HPDE6-E6E7 (cell line): ENCODE measurements around the gene ALKBH1.
A peak's percentile ranks its signal among the peaks of the same experiment; 100 is the strongest.
"Not testable (repeated sequence)": the region's sequence is repeated elsewhere in the genome, so short reads cannot be mapped to it uniquely, and the experiment has no call there.

Experiments
- DNase-seq: peaks from one replicate; pipeline ENCODE4 v3.0.0; 2011; ENCODE audit warnings: missing footprints; ENCODE audit errors: extremely low spot score

Gene ALKBH1, protein sequence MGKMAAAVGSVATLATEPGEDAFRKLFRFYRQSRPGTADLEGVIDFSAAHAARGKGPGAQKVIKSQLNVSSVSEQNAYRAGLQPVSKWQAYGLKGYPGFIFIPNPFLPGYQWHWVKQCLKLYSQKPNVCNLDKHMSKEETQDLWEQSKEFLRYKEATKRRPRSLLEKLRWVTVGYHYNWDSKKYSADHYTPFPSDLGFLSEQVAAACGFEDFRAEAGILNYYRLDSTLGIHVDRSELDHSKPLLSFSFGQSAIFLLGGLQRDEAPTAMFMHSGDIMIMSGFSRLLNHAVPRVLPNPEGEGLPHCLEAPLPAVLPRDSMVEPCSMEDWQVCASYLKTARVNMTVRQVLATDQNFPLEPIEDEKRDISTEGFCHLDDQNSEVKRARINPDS

DNA sequence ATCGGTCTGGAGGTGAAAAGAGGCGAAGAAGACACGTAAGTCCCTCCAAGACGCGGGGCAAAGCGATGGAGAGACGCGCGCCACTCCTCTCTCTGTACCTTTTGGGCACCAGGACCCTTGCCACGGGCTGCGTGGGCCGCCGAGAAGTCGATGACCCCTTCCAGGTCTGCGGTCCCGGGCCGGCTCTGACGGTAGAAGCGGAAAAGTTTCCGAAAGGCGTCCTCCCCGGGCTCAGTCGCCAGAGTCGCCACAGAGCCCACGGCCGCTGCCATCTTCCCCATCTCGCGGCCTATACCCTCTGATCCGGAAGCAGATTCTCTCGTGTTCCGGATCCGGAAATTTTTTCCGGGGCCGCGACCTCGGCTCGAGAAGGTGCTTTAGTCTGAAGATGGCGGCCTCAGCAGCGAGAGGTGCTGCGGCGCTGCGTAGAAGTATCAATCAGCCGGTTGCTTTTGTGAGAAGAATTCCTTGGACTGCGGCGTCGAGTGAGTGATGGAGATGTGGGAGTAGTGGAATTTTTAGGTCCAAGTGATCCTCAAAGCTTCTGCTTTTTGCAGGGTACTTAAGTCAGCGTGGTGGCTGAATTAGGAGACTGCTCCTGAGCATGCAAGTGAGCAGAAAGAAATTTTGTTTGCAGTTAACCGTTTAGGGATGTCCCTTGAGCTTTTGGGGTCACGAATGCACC, at the start of gene ALKBH1, which contains the start of gene SLIRP:
TSS of gene ALKBH1 (minus strand) at position 300 of the 685 bp plus-strand sequence. CDS start at position 281, 19 bp downstream.
TSS of gene SLIRP (plus strand) at position 380 of the 685 bp plus-strand sequence. CDS start at position 389, 9 bp downstream.
- DNase-seq = peak; percentile 80

DNA sequence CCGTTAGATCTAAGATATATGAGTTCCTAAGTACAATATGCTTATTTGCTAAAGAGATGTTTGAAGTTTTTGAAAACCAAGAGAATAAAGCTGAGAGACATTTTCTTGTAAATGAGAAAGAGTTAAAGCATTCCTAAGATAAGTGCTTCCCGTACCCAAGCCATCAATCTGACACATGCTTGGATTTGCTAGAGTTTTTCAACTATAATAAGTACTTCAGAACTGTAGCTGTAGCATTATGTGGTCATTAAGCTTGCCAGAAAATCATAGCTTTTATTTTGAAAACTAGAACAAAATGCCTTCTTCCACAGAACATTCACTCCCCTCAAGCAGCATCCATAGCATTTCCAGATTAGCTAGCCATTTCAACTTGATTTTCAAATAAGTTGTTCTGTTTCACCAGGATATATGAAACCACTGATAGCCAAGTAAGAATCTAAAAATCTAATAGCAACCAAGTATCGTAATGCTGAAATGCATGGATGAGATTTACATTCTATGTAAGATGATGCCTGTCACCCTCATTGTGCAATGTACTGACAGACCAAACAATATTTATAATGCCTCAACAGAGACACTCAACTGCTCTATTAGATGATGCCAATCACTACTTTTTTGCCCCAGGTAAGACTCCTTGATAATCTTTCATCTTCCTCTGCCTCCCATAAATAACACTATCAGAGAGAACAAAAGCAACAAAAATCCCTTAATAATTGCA, 45.1 kb upstream of the ALKBH1 start:
- DNase-seq = no peak

DNA sequence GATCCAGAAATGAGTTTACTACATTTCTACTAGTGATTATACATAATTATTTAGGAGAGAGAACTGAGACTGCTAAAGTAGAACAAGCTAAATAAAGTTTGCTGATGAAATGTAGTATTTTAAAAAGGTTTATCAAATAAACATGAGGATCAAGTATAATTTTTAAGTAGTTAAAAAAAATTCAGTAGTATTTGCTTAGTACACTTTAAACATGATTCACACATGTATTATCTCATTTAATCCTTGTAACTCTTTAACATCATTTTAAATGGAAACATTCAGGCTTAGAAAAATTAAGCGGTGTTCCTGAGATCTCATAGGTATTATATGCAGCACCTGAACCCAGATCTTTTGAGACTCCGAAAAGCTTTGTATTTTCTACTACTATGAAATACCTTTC, 44.4 kb upstream of the ALKBH1 start:
- DNase-seq = no peak

DNA sequence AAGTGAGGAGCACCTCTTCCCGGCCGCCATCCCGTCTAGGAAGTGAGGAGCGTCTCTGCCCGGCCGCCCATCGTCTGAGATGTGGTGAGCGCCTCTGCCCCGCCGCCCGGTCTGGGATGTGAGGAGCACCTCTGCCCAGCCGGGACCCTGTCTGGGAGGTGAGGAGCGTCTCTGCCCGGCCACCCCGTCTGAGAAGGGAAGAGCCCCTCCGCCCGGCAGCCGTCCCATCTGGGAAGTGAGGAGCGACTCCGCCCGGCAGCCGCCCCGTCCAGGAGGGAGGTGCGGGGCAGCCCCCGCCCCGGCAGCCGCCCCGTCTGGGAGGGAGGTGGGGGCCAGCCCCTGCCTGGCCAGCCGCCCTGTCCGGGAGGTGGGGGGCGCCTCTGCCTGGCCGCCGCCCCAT, 39.6 kb upstream of the ALKBH1 start:
- not testable (repeated sequence) for DNase-seq

DNA sequence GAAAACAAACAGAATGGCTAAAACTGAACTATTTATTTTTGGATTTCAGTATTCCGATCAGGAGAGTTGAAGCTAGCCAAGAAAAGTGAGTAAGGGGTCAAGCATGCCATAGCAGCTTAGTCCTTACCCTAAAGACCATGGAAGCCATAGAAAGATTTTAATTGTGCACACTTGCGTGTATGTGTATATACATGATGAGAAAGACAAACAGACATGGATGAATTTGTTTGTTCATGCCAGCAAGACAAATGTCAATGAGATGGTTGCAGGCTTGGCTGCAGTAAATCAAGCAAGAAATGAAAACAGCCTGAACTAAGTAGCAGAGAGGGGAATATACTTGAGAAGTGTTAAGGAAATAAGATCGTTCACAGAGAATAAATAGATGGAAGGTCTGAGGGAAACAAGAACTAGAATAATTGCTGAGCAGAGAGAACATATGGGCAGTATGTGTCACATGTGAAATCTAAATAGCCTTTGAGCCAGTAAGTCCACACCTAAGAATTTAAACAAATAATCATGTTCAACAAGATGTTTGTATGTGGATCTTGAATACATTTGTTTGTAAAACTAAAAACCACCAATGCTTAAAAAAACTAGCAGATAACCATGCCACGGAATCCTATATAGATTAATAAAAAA, 38.4 kb upstream of the ALKBH1 start:
- DNase-seq = no peak

DNA sequence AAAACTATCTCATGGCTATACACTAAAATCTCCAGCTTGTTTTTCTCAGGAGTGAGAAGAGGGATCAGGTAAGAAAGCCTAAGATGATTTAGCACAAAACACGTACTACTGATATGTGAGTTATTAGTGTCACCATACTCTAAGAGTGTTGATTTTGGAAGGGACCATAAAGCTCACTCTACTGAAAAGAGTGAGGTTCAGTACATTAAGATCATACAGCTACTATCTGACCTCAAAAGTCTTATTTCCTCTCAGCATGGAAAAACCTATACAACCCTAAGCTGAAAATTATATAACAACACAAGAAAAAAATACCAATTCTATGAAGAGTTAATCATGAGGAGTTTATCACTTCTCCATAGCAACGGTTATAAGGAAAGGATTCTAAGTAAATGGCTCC, 33.6 kb upstream of the ALKBH1 start:
- DNase-seq = no peak

DNA sequence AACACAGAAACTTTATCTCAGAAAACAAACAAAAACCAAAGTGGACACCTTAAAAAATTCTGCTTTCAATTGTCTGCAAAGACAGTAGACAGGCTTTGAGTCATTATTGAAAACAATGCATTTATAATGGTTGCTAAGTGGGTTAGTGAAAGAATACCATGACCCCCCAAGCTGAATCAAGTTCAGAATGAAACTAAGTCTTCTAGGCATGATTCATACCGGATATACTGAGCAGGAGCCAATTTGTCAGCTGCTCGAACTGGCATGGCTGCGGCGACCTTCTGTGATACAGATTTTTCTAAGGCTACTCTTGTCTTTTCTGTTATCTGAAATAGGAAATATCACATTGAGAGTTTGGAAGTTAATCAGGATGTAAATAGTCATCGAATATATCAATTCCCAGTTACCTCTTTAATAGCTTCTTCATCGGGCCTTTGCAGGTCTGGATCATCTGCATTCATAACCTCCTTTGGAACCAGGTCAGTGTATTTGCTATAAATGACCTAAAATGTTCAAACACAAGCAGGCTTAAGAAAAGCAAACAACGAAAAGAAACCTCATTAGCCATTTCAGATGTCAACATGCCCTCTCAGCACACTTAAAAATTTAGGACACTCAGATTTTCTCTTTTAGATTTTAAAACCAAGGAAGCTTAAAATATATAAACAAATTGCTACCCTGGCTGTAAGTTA, 30.9 kb upstream of the ALKBH1 start:
- DNase-seq = peak; percentile 11

DNA sequence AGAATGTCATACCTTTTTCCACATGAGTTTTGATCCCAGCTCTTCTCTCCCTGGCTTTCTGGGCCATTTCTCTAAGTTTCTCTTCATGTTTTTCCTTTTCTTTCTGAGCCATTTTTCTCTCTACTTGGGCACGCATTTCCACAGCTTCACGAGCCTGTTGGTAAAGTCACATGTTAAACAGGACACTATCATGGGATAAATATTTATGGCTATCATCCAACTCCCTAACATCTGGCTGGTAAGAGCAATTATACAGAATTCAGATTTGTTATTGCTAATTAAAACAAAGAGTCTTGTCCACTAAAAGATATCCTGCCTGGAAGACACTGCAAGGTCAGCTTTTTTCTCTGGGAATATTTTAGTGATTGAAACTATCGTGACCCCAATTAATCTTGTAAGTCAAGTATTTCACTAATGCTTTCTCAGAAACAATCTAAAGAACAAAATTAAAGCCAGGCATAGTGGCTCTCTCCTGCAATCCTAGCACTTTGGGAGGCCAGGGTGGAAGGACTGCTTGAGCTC, 23.2 kb upstream of the ALKBH1 start:
- DNase-seq = no peak

DNA sequence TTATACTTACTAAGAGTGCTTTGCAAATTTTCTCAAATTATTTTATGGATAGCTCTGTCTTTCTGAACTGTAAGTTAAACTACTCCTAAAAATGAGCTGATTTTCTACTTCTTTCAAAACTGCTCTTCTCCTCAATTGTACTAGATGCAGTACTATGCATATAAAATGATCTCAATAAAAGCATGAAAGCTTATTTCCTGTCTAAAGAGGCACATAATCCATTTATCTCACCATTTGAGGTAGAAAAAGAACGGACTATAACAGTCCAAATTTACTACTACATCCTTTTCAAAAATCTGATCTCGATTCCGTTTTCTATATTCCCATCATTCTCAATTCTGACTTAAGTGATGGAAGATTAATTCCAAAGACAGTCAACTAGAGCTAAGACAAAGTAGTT, 14.5 kb upstream of the ALKBH1 start:
- DNase-seq = no peak

DNA sequence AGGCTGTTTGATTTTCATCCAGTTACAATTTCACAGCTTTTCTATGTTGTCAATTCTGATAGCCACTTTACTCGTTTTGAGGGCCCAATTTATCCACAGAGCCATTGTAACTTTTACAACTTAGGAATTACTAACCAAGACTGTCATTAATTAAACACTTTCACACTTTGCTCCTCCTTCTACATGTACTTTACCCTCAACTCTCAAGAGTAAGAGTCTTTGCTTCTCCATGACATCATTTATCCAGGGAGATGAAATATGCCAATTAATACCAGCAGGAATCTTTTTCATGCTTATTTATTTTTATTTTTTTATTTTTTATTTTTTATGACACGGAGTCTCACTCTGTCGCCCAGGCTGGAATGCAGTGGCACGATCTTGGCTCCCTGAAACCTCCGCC, 13.6 kb upstream of the ALKBH1 start:
- DNase-seq = no peak

DNA sequence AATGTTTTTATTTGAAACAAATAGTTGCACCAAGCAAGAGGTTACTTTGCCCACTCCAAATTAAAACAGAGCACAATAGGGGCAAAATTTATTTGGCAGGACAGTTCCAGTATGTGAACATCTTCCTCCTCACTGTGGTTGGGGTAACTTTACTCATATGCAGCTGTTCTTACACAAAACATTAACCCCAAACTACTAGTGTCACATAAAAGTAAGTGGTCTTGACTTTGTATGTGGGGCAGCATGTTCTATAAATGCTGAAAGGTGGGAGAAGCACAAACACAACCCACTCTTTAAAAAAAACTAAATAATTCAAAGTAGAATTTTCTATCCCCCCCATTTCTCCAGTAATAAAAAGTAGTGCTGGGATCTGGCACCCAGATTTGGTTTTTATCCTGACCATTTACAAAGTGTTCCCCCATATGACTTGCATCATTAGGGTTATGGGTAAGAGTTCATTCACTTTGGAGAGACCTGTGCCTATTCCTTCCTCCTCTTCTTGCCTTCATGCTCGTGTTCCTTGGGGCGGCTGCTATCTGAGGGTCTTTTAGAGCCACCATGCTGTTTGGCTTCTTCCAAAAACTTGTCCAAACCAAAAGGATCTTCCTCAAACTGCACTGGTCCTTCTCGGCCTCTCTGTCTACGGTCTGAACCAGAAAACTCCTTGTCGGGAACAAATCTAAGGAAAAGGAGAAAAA, 9.9 kb upstream of the ALKBH1 start:
- no peak for DNase-seq

DNA sequence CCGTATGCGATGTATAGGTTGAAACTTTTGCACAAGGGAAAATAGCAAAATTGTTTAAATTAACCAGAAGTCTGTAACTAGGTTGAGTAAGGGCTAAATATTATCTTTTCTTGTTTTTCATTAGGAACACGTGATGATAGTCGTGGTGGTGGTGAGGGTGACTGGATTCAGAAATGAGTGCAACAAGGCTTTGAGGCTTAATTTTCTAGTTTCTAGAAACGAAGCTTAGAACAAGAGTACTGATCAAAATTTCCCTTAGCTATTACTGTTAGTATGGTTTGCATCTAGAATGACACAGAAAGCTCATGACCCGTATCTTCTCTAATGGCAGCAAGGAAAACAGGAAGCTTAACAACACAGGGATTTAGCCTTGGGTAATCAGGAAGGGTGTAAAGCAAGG, 7.1 kb upstream of the ALKBH1 start:
- no peak for DNase-seq

DNA sequence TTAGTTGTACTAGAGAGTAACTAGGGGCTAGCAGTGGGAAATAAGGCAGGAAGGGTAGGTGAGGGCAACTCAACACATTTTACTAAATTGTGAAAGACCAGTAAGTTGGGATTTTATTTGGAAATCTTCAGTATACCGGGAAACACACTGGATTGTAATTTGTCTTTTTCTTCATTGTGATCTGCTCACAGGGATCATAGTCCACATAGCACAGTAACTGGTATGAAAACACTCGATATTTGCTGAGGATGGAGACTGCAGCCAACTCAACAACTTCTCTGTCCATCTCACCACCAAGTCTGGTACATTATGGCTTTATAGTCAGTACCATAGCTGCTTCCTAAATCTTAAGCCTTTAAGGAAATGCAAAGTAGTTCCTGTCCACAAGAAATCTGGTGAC, 2.5 kb upstream of the ALKBH1 start:
- no peak for DNase-seq

DNA sequence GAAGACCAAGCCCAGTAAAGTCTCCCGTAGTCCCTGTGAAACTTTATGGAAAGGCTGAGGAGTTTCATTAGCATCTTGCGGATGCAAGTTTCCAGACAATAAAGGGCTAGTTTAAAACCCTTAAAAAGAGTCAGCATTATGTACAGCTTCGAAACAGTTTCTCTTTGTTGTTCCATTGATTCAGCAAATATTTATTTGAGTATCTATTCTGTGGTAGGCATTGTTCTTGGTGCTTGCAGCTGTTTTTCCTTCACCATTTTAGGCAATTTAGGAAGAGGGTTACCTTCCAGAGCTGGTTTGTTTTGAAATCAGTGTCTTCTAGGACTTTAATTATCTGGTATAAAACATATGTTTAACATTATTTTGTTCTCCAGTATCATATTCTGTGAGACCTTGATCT, 1.6 kb upstream of the ALKBH1 start:
- no peak for DNase-seq

DNA sequence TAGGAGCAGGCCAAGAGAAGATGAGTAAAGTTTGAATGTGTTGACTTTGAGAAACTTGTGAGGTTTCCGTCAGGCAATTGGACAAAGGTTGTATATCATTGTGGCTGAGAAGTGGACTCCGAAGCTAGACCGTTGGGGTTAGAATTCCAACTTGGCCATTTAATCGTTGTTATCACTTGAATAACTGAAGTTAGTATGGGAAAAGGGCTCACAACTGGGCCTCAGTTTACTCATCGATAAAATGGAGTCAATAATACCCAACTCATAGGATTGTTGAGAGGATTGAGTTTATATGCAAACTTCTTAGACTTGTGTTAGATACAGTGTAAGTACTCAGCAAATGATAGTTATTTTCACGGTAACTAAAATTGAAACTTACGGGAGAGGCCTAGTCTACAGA, 926 bp upstream of the ALKBH1 start:
- DNase-seq = no peak

DNA sequence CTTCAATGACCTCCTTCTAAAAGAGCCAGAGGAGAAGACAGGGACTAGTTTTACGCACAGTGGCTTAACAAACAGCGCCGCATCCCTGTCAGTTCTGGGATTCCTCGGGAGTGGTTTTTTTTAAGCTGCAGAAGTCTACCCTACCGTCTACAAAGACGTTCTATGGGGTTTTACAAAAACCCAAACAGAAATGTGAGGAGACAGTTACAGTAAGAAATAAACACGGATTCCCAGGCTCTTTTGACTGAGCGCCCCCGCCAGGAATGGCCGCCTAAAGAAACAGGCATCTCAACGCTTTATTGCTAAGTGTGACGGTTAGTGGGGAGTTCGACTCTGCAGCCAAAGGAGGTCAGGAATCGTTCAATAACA, 484 bp downstream of the ALKBH1 start:
- DNase-seq = peak; percentile 39

DNA sequence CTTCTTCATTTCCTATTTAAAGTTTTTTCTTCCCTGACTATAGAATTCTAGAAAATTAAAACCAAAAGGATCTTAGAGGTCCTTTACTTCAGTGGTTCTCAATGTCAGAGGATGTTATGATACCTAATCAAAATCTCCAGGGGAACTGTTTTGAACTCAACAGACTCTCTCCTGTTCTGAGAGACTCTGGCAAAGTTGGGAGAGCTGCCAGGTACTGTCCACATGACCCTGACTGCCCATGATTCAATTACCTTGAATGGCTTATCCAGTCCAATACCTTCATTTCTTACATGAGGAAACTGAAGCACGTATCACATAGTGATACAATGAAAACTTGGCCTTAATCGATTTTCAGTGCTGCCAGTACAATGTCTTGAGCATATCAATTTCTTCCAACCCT, 16.6 kb downstream of the ALKBH1 start:
- no peak for DNase-seq

DNA sequence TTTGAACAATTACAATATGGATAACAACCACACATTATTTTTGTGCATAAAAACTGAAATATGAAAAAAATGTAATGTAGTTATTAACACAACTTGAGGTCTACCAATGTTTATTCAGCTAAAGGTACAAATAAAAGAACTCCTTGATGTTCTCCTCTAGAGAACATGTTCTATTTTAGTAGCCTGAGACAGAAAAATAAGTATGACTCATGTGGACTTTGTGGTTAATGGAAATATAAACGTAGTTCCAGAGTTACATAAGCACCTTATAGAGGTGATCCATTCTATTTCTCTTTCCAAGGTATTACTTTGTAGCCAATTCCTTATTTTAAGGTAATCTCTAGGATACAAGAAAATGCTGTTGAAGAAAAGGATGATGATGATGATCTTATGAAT, 25.7 kb downstream of the ALKBH1 start:
- DNase-seq = peak; percentile 12

DNA sequence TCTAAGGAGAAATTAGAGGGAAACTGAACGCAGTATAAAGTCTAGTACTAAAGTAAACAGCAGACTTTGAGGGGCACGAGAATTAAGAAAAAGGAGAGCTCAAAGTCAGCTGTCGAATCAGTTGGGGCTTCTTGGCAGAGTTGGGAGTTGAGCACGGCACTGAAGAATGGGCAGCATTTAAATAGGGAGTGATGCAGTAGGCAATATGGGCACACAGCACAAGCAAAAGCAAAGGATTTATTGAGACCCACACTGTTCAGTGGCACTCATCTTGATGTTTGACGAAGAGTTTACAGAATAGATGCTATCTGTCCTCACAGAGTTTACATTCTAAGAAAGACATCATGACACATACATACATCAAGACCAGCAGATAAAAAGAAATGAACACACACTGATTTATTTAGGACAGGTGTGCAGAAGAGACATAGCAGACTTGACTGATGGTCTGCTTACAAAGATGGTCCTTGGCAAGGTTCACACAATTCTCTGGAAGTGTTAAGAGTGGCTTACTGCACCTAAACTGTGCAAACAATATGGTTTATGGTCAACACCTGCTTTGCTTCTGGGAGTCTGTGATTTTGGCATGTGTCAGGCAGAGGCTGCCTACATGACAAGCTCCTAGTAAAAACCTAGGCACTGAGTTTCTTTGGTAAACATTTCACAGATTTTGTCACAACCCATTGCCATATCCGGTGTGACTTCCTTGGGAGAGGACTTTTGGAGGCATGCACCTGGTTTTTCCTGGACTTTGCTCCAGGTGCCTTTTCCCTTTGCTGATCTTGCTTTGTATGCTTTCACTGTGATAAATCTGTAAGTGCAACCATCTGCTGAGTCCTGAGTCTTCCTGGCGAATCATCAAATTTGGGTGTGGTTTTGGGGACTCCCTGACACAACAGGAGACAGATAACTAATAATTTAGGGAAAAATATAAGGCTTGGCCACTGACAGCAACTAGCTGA, 26.3 kb downstream of the ALKBH1 start:
- DNase-seq = no peak

DNA sequence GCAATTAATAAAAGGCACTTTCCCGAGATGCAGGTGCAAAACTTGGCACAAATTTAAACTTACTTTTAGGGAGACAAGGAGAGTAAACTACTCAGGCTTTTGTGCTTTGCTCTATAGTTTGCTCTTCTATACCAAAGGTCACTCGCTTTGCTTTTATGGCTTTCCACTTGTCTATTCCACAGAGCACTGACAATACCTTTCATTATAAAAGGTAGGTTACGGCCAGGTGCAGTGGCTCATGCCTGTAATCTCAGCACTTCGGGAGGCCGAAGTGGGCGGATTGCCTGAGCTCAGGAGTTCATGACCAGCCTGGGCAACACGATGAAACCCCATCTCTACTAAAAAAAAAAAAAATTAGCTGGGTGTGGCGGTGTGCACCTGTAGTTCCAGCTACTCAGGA, 32.9 kb downstream of the ALKBH1 start:
- DNase-seq = no peak
